ENCODE results near the gene SWAP70.

- no peak for TF ChIP-seq SMAD3 (CRISPR knock-in tag; IDR thresholded peaks at IDR 0.05)
- TF ChIP-seq PPARG (CRISPR knock-in tag; conservative IDR thresholded peaks at IDR 0.05): no peak
- TF ChIP-seq CHCHD3 (CRISPR knock-in tag; IDR thresholded peaks at IDR 0.05): no peak
- TF ChIP-seq SMC3 (IDR thresholded peaks at IDR 0.05; ENCODE audit: low read length): no peak
- no peak for TF ChIP-seq ZNF331 (CRISPR knock-in tag; IDR thresholded peaks at IDR 0.05)
- TF ChIP-seq CENPX (CRISPR knock-in tag; IDR thresholded peaks at IDR 0.05): no peak
- TF ChIP-seq FOXO4 (CRISPR knock-in tag; conservative IDR thresholded peaks at IDR 0.05): no peak
- no peak for TF ChIP-seq FOXA3 (CRISPR knock-in tag; IDR thresholded peaks at IDR 0.05)
- TF ChIP-seq ZSCAN22 (CRISPR knock-in tag; IDR thresholded peaks at IDR 0.05): no peak
- no peak for TF ChIP-seq ZNF446 (CRISPR knock-in tag; IDR thresholded peaks at IDR 0.05)
- TF ChIP-seq THAP9 (CRISPR knock-in tag; IDR thresholded peaks at IDR 0.05; ENCODE audit: borderline replicate concordance): no peak
- no peak for TF ChIP-seq FOXM1 (CRISPR knock-in tag; IDR thresholded peaks at IDR 0.05)
Measured at GRCh38 chr11:9691865-9692264, 28.0 kb downstream of the SWAP70 start.
